Tibial artery (tissue), 4 donors: ENCODE measurements around the gene SPRING1.

Source experiments
- DNase-seq, 2 donors: peaks; one replicate each; pipeline ENCODE4 v3.0.0-alpha.2; 2019
- H3K27ac ChIP-seq, 2 donors: fragments of 200-600 bp; sonication (generic) in 1 of 2; 1 replicate in 1 of 2; 2 replicates in 1 of 2; pipeline ENCODE4 v1.5.1; 2018 to 2019; ENCODE audit warnings: mild to moderate bottlenecking in 1 of 2
- H3K27me3 ChIP-seq, 2 donors: fragments of 200-600 bp; sonication (generic) in 1 of 2; one replicate each; pipeline versions ENCODE4 v1.5.1 to v1.6.0; 2016 to 2019
- H3K36me3 ChIP-seq, 3 donors: fragments of 200-600 bp; sonication (generic) in 2 of 3; one replicate each; pipeline ENCODE4 v1.5.1; 2016 to 2019; ENCODE audit warnings: mild to moderate bottlenecking in 2 of 3
- H3K4me1 ChIP-seq, 4 donors: fragments of 200-600 bp; sonication (generic) in 2 of 4; 1 replicate in 3 of 4; 2 replicates in 1 of 4; pipeline ENCODE4 v1.5.1; 2016 to 2019
- H3K4me3 ChIP-seq, 2 donors: fragments of 200-600 bp; sonication (generic) in 1 of 2; 1 replicate in 1 of 2; 2 replicates in 1 of 2; pipeline ENCODE4 v1.5.1; 2018 to 2019; ENCODE audit warnings: mild to moderate bottlenecking in 2 of 2
- H3K9me3 ChIP-seq, 3 donors: fragments of 200-600 bp; sonication (generic) in 1 of 3; one replicate each; pipeline ENCODE4 v1.5.1; 2016 to 2019
- CTCF ChIP-seq, 2 experiments: fragments of 200-600 bp in 1 of 2; fragments of 450-650 bp in 1 of 2; IDR thresholded peaks; one replicate each; pipeline ENCODE4 v1.5.1; 2017 to 2019; ENCODE audit warnings: antibody characterized with exemption in 2 of 2, mild to moderate bottlenecking in 1 of 2, moderate library complexity in 1 of 2
- intact Hi-C: fragments of 100-400 bp; cut with DNase I; formaldehyde crosslinking; loops from one replicate; pipeline ENCODE4 v1.15.0; 2023; ENCODE audit warnings: low total_unique reads

SPRING1 gene

DNA sequence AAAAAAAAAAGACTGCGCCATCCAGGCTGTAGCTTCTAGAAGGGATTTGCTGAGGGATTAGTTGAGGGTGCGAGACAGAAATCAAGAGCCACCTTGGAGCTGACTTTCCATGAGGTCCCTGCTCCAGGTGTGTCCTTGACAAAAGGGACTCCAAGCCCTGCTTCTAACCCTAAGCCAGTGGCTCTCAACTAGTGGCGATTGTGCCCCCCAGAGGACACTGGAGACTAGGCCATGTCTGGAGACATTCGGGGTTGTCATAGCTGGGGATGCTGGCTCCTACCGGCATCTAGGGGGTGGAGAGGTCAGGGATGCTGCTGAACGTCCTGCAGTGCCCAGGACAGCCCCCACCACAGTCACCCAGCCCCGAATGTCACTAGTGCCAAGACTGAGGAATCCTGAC lies 40.6 kb downstream of the SPRING1 start:
- H3K27ac ChIP-seq = no peak overlapping the region
- intact Hi-C loops = loop anchor here (10.0 kb wide), 1 partner anchor 443 kb away; no protein-coding TSS in a partner anchor
- H3K4me3 ChIP-seq = no peak overlapping the region
- H3K4me1 ChIP-seq = peaks cover 0 to 8% (median 4%) of the 10 kb centered on the region in 4 donors
- H3K27me3 ChIP-seq = peaks cover 0 to 21% of the 10 kb centered on the region in 2 donors
- no peak for DNase-seq
- H3K9me3 ChIP-seq = no peaks in the 10 kb centered on the region
- no peaks in the 10 kb centered on the region for H3K36me3 ChIP-seq
- TF ChIP-seq CTCF (IDR thresholded peaks at IDR 0.05) = no peak

DNA sequence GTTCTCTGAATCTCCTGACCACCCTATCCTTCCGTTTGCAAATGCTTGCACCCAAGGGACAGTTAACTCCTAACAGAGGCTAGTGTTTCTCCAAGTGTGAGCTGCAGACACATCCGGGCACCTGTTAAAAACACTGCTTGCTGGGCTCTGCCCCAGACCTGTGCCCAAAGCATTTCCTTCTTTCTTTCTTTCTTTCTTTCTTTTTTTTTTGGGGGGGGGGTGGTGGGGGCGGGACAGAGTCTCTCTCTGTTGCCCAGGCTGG lies 42.5 kb downstream of the SPRING1 start:
- Histone ChIP-seq H3K27me3 (peaks cover 0 to 29% of the 10 kb centered on the region in 2 donors), H3K4me1 (peaks cover 0 to 8% (median 4%) of the 10 kb centered on the region in 4 donors), H3K9me3 (no peaks in the 10 kb centered on the region), H3K27ac (no peak overlapping the region), H3K4me3 (no peak overlapping the region), H3K36me3 (no peaks in the 10 kb centered on the region)
- no peak for DNase-seq
- no peak for TF ChIP-seq CTCF (IDR thresholded peaks at IDR 0.05)
- intact Hi-C loops = loop anchor here (10.0 kb wide), 1 partner anchor 441 kb away; no protein-coding TSS in a partner anchor

GRCh38 chr12:116694653-116695463 lies 43.0 kb downstream of the SPRING1 start:
- no peak for TF ChIP-seq CTCF (IDR thresholded peaks at IDR 0.05)
- H3K27me3 ChIP-seq = peaks cover 0 to 29% of the 10 kb centered on the region in 2 donors
- peaks cover 0 to 8% (median 4%) of the 10 kb centered on the region in 4 donors for H3K4me1 ChIP-seq
- intact Hi-C loops = loop anchor here (10.0 kb wide), 1 partner anchor 440 kb away; no protein-coding TSS in a partner anchor
- no peaks in the 10 kb centered on the region for H3K9me3 ChIP-seq
- H3K36me3 ChIP-seq = no peaks in the 10 kb centered on the region
- no peak overlapping the region for H3K4me3 ChIP-seq
- no peak overlapping the region for H3K27ac ChIP-seq
- DNase-seq = no peak

DNA sequence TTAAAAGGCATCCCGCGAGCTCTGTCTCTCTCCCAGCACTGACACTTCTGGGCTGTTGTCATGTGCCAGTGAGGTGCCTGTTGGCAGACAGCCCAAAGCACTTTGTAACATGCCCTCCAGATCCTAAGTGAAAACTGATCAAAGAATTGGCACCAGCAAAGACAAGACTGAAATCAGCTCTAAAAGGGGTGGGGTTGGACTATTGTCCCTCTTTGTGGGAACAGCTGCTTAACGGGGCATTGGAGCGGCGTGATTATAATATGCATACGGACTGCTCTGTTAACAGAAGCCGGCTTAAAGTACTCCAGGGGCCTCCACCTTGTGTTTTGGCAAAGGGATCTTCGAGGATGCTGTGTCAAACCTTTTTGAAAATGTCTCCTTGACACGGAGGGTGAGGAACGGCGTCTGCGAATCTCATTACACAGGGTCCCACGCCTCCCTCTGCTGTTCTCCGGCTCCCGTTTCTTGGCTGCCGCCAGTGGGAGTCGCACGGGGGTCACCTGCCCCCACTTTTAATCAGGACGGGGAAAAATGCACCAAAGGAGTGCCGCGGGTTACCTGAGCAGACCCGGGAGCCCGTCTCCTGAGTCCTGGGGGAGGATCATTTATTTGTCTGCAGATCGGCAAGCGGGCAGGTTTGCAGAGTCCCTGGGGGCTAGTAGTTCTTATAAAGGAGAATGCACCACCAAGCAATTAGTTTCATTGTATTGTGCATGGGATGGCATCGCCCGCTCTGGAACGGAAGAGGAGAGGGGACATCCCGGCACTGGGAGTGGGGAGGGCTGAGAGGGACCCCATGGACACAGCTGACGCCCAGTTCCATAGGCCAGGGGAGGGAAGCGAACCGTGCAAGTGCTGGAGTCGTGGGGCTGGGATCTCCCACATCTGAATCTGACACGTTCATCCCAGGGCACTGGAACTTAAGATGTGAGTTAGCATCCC lies 44.3 kb downstream of the SPRING1 start:
- Histone ChIP-seq H3K4me3 (no peak overlapping the region), H3K27ac (no peak overlapping the region), H3K36me3 (no peaks in the 10 kb centered on the region), H3K9me3 (no peaks in the 10 kb centered on the region), H3K27me3 (peaks cover 0 to 29% of the 10 kb centered on the region in 2 donors), H3K4me1 (peaks cover 0 to 8% (median 4%) of the 10 kb centered on the region in 4 donors)
- no peak for TF ChIP-seq CTCF (IDR thresholded peaks at IDR 0.05)
- intact Hi-C loops = loop anchor here (10.0 kb wide), 1 partner anchor 439 kb away; no protein-coding TSS in a partner anchor
- no peak for DNase-seq

GRCh38 chr12:116692605-116693004 lies 45.3 kb downstream of the SPRING1 start:
- H3K27ac ChIP-seq = no peak overlapping the region
- no peaks in the 10 kb centered on the region for H3K36me3 ChIP-seq
- H3K4me1 ChIP-seq = peaks cover 0 to 8% (median 4%) of the 10 kb centered on the region in 4 donors
- H3K27me3 ChIP-seq = peaks cover 0 to 29% of the 10 kb centered on the region in 2 donors
- no peak for TF ChIP-seq CTCF (IDR thresholded peaks at IDR 0.05)
- DNase-seq = no peak
- intact Hi-C loops = loop anchor here (10.0 kb wide), 1 partner anchor 438 kb away; no protein-coding TSS in a partner anchor
- no peaks in the 10 kb centered on the region for H3K9me3 ChIP-seq
- H3K4me3 ChIP-seq = no peak overlapping the region
